Kidney tubule cell (primary cell): ENCODE data around the gene TMEM184A.

Source experiments
- DNase-seq: peaks from one replicate; pipeline ENCODE4 v3.0.0-alpha.2; 2018; ENCODE audit warnings: low spot score

Gene TMEM184A

DNA sequence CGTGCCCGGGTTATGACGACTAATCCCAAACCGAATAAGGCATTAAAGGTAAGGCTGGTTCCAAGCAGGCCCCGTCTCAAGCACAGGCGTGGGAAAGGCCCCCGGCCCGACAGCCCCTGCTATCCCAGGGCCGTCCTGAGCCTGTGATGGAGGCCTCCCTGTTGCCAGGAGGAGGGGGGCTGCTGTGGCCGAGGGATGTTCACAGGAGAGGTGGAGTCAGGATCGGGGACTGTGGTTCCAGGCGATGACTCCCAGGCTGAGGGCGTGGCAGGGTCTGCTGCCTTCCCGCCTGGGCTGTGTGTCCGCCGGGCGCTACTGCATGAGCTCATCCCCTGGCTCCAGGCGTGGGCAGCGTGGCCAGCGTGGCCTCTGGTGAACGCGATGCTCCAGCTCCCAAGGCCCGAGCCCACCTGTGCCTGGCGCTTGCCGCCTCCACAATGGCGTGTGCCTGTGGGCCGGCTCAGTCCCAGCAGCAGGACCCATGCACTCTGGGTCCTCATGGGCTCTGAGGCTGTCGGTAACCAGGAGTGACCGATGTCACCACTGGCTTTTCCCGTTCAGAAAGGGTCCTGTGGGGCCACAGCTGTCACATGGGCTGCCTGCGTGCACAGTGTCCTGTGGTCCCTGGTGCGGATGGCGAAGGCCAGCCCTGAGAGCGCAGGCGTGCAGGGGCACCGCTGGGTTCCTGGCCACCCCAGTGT is 16.7 kb downstream of the TMEM184A start:
- no peak for DNase-seq

DNA sequence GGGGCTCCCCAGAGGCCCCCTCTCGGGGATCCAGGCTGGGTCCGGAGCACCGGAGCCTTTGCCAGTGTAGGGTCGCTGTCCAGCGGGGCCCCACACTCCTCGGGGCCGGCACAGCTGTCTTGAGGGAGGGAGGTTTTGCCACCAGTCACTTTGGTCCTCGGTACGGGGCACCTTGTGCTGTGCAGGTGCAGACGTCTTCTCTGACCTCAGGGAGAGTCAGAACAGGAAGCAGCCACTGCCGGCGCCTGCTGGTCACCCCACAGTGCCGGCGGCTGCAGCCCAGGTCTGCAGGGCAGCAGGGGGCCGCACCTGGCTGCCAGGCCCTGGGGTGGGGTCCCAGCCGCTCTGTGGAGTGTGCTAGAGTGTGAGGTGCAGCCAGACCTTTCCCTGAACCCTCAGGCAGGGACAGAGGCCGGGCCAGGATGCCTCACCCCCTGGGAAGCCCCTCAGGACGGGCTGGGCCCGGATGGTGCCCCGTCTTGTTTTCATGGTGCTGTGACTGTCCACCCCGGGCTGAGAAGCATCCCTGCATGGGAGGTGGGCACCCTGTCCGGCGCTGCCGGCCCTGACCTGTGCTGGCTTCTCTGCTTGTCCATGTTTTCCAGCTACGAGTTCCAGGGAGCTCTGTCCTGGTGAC is 17.3 kb downstream of the TMEM184A start:
- peak; percentile 53 for DNase-seq

DNA sequence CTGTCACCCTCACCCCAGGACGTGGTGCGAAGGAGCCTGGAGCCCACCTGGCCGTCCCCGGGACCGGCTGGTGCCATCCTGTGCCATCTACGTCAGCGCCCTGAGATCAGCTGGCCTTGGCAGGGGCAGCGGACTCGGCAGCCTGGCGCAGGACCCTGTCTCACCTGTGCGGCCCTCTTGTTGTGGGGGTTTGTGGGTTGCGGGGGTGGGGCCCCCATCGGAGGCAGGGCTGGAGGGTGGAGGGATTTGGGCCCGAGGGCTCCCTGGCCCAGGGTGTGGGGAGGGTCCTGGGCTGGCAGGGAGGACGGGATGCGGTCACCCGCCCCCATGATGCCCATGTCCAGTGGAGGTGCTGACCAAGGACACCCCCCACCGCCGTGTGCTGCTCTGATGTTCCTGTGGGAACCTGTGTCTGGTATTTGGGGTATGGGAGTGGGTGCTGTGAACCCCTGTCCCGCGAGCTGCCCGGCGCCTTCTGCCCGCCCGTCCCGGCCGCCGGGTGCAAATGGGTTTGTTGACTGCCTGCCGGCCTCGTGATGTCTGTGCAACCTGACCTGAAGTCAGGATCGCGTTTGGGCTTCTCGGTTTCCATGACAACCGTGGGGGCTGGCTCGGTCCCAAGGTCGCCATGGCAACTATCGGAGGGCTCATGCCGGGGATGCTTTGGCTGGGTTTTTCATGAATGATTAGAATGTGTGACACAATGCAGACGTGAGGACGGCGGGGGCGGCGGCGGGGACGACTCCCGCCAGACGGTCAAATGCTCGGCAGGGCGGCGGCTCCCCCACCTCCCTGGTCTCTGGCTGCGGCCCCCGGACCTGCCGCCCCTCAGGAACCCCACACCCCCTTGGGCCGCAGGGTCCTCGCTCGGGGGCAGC is 18.2 kb downstream of the TMEM184A start:
- DNase-seq: peak; percentile 96

DNA sequence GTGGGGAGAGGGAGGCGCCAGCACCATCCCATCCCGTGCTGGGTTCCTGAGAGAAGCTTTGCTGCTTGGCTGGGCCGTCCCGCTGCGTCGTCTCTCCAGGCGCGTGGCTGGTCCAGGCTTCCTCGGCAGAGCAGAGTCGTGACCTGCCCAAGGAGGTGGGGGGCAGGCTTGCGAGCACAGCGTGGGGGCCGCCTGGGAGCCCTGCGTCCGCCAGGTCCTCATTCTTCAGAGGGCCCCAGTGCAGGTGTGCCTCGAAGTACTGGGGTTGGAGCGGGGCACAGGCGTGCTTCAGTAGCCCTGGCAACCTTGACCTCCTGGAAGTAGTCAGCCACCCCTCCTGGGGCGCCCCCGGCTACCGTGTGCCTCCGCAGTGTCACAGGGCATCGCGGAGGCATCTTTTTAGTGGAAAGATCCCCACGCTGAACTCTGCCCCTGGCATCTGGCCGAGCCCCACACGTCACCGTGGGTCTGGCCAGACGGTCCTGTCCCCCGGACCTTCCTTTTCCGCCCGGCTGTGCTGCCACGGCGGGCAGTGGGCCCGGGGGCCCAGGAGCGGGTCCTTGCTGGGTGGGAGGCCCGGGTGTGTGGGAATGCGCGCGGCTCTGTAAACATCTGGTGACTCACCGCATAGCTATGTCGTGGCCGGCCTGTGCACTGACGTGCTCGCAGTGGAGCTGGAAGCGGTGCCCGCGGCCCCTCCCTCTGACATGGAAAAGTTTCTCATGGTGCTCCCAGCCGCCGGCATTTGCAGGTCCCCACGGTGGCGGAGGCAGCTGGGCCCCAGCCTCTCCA is 19.1 kb downstream of the TMEM184A start:
- peak; percentile 97 for DNase-seq

DNA sequence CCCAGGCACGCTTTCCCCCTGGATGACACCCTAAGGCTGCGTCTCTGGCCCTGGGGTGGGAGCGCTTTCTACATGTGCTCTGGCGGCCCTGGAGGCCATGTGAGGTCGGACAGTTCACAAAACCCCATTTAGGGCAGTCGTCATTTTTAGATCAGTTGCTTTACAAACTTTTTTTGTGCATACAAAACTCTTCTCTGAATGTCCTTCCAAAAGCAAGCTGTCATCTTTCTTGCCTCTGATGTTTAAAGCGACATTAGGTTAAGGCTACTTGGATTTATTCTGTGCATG is 19.6 kb downstream of the TMEM184A start:
- no peak for DNase-seq

DNA sequence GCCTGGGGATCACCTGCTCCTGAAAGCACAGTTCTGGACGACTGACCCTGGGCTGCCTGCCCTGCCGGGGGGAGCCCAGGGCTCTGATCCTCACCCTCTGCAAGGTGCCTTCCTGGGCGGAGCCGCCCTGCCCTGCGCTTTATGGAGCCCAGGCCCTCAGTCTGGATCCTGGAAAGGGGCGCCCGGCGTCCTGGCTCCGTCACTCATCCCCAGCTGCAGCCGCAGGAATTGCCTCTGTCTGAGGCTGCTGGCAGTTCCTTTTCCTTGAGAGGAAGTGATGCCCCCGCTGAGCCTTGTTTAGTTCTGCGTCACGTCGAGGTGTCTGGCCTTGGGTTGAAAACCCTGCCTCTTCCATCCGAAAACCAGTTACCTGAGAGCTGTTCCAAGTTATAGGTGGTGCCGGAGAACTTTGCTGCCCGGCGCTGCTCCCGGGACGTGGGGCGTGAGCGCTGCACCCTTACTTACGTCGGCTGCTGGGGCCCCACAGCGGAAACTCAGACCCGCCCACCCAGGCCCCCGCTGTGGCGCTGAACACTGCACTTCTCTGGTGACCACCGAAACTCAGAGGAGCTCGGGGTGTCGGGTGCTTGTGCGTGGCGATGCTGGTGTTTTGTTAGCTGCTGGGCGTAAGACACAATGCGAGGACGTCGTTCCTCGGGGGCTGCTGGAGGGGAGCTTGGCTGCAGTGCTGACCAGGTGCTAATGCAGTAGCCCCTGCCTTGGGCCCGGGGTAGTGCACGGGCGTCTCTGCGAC is 20.1 kb downstream of the TMEM184A start:
- DNase-seq: no peak

DNA sequence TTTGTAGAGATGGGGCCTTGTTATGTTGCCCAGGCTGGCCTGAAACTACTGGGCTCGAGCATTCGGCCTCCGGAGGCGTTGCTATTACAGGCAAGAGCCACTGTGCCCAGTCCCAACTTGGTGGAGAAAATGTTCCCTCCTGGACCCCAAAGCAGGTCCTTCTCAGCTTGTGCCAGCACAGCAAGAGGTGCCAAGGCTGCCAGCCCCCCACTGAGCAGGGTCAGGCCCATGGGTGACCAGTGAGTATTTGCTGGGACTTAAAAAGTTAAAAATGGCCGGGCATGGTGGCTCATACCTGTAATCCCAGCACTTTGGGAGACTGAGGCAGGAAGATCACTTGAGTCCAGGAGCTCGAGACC is 20.9 kb downstream of the TMEM184A start:
- no peak for DNase-seq

DNA sequence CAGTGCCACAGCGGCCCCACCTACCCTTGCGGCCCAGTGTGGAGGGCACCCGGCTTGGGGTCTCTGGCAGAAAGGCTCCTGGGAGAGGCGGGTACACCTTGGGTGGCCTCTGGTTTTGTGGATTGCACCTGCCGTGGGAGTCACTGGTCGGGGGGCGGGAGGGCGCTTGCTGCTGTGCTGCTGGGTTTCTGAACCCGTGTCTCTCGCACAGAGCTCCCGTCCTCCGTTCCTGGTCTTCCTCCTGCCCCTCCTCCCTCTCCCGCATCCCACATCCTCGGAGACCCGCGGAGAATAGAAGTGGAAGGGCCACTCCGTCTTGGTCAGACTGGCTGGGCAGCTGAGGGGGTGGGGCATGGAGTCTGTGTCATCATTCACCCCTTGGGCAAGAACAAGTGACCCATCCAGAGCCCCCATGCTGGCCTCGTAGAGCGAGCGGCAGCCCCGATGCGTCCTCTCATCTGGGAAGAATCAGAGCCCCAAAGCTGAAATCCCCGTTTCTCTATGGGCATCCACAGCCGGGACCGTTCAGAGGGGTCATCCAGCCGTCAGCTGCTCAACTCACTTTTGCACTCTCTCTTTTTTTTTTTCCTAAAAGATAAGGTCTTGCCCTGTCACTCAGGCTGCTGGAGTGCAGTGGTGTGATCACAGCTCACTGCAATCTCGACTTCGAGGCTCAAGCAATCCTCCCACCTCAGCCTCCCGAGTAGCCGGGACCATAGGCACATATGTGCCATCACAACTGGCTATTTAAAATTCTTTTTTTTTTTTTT is 21.5 kb downstream of the TMEM184A start:
- DNase-seq: no peak

DNA sequence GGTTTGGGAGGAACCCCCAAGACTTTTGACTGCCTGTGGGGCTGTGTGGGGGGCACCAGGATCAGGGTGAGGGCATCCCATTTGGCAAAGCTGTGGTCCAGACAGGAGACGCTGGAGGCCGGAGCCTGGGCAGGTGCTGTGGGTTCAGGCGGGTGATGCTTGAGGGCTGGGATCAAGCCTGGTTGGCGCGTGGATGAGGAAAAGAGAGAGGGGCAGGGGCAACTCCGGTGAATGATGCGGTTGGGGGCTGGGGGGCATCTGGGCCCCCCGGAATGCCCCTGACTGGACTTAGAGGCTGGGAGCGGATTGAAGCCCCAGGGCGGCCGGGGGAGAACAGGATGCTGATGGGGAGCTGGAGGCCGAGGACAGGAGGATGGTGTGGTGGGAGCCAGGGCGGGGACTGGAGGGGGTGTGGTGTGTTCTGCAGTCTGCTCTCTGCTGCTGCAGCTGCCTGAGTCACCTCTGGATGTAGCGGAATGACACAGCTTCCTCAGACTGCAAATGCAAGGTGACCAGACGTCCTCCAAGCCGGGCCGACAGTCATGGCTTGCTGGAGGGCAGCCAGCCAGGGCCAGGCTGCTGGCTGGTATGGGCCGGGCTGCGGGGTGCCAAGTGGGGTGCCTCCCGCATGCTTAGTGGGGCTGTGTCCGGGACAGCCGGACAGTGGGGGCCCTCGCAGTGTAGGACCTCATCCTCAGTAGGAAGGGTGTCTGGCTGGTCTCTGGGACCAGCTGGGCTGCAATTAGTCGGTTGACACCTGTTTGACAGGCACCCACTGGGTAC is 22.3 kb downstream of the TMEM184A start:
- DNase-seq: peak; percentile 95

DNA sequence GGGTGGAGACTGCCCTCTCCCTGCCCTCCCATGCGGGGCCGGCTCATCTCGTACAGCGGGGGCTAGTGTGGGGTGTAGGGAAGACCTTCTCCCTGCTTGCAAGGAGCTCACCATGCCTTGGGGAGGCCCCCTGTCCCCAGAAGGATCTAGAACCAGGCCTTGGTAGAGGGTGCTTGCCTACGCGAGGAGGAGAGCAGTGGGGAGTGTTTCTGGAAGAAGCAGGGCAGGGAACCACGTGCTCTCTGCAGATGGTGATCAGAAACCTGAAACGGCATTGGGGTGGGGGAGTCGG is 22.8 kb downstream of the TMEM184A start:
- no peak for DNase-seq

DNA sequence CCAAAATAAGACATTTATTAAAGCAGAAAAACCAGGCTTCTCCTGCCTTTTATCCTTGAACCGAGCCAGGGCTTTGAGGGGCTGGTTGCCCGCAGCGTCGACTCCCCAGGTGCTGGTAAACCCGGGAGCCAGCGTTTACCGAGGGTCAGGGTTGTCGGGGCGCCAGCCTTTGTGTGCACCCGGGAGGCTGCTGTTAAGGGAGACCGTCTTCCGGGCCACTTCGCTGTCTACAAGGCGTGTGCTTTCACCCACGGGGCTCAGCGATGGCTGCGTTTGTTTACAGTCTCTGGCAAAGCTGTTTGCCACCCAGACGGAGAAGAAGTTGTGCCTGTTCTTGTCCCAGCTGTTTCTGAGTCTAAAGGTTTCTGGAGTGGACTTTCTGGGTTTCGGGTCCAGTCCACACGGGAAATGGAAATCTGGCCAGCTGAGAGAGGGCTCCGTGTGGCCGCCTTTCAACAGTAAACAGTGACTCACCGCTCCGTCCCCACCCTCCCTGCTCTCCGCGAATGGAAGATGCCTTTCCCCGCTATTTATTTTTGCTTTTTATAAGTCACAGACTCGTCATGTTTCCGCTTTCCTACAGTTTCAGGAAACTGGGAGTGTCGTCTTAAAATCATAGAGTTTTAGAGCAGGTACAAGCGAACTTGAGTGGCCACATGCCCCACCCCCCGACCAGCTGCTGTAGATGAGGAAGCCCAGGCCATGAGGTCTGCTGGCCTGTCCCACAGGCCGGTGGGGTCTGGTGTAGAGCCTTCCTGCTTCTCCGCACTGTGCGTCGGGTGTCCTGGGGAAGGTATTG is 23.4 kb downstream of the TMEM184A start:
- peak; percentile 94 for DNase-seq

DNA sequence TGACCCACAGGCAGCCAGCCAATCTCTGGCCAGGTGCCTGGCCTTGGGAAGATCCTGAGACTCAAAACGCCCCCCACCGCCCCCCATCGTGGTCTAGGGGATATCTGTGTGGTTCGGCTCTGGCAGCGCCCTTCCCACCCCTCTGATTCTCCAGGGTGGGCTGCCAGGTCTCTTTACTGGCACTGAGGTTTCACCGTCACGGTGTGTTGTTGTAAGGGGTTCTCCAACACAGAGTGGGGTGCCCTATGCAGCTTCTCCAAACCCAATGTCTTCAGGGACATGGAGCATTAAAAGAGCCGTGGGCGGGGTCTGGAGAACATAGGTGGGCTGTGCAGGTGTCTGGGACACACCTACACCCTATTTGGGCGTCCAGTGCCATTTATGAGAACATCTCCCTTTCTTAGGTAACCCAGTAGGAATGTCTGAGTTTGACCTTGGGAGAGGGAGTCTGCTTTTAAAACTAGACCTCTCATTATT is 24.0 kb downstream of the TMEM184A start:
- DNase-seq: peak; percentile 43

DNA sequence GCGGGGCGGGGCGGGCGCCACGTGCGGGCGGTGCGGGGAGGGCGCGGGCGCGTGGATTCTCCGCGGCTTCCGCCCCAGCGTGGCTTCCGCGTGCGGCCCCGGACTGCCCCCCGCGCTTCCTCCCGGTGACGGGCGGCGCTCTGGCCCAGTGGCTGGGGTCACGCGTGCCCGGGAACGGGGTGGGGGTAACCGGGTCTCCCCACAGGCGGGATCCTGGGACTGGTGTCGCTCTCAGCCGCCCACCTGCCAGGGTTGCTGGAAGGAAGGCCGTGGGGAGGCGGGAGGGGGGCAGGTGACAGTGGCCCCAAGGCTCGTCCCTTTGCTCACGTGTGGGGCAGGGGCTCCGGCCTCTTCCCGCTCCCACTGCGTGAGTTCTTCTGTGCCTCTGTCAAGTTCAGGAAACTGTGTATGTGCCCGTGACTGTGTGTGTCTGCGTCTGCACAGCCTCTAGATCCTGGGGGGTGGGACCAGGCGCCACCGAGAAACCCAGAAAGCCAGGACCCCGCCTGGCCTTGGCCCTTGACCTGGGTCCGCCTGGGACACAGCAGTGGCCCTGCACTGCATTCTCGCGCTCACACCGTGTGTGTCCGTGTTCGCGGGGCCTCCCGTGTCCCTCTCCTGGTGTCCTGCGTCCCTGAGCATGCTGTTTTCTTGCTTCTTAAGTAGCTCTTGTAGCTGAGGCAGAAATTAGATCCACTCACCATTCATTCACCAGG is 24.6 kb downstream of the TMEM184A start:
- DNase-seq: peak; percentile 46

DNA sequence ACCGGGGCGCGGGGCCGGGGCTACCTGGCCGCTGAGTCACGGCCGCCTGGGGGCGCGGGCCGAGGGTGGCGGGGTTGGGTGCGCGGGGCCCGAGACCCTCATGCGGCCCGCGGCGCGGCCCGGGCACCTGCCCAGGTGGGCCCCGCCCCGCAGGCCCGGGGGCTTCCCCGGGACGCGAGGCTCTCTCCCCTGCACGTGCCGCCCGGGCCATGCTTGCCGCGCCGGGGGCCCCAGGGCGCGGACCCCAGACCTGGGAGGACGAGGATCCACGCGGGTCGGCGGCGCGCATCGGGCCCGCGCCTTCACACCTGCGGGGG is 25.1 kb downstream of the TMEM184A start:
- no peak for DNase-seq

DNA sequence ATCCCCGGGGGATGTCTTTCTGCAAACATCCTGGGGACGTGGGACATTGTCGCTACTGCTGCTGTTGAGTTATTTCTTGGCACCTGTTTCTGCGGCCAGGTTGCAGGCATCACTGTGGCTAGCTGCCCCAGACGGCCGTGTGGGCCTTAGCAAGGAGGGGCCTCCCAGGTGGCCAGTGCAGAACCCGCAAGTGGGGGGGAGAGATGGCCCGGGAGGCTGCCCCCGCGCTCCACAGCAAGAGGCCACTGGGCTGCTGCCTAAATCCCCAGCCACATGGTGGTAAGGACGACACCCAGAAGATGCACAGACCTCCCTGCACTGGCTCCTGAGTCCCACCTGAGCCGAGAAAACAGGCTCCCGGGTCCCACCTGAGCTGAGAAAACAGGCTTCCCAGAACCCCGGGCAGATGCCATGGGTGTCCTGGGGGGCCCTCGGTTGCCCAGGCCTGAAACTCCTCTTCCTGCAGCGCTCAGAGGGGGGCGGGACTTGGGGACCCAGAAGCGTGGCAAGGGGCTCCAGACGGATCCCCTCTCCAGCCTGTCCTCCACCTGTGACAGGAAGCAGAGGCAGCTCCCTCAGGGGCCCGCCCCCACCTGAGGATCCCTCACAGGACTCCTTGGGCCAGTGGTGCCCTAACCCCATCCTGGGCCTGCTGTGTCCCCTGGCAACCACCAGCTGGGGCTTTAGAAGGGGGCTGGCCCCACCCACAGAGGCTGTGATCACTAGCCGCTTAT is 26.5 kb downstream of the TMEM184A start:
- DNase-seq: no peak

DNA sequence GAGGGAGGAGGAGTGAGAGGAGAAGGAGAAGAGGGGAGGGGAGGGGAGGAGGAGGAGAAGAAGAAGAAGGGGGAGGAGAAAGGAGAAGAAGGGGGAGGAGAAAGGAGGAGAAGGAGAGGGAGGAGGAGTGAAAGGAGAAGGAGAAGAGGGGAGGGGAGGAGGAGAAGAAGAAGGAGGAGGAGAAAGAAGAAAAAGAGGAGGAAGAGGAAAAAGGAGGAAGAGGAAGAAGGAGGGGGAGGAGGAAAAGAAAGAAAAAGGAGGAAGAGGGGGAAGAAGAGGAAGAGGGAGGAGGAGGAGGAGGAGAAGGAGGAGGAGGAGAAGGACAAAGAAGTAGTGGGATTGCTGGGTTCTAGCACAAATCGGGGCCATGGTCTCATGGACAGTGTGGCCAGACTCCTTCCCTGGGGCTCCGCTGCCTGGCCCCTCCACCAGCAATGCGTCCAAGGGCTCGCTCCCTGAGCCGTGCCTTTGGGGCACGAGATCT is 29.7 kb downstream of the TMEM184A start:
- DNase-seq: no peak

DNA sequence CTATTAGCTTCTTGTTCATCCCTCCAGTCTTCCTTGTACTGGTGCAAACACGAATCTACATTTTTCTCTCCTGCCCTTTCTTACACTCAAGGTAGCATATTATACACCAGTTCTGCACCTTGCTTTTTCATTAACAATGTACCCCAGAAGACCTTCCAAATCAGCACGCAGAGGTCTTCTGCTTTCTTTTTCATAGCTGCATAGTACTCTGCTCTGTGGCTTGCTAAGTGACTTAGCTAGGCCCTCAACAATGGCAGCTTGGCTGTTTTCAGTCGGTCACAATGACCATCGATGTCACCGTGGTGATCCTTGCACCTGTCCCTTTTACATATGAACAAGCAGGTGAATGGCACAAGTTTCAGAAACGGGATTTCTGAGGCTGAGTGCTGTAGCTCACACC is 30.6 kb downstream of the TMEM184A start:
- no peak for DNase-seq

DNA sequence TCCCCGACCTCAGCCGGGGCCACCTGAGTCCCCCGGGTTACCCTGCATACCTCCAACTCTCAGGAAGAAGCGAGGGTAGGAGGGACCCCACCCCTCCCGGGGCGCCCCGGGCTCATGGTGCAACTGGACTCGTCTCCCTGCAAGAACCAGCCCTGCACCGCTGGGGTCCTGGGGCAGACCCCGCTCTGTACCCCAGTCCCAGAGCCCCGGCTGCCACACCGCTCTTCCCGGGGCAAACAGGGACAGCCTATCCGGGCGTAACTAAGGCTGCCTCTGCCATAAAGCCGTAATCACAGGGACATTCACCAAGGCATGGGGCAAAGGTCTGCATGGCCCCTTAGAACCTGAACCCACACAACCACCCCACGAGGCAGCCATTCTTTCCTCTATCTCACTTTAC is 32.2 kb downstream of the TMEM184A start:
- DNase-seq: no peak
